Measurements from ENCODE around the gene LSM10. TPM values are rescaled to one million over a fixed set of nuclear protein-coding genes. Genes with fewer than 3 reads are reported as not detected.

The LSM10 gene
- total RNA-seq, 6 experiments from 2014 or later = 44.6 to 58.7 (median 49.6) TPM

- no peak for DNase-seq
- no peak for TF ChIP-seq CTCF (IDR thresholded peaks at IDR 0.05)
- Mint-ChIP-seq H3K9me3 (no peaks in the 10 kb centered on the region), H3K4me3 (no peak overlapping the region), H3K36me3 (ENCODE audit: low read depth) (peaks cover 5% of the 10 kb centered on the region; the same call in 1 of the 2 replicates), H3K4me1 (ENCODE audit: low read depth) (peaks cover 56% of the 10 kb centered on the region), H3K27me3 (ENCODE audit: insufficient read depth) (peaks cover 2% of the 10 kb centered on the region; the same call in 1 of the 2 replicates), H3K27ac (peak overlapping the region; percentile 93)
Observed at GRCh38 chr1:36367066-36367465, 30.6 kb downstream of the LSM10 start.

- Mint-ChIP-seq H3K4me3 (peak overlapping the region; percentile 65), H3K4me1 (ENCODE audit: low read depth) (peaks cover 54% of the 10 kb centered on the region), H3K27me3 (ENCODE audit: insufficient read depth) (peaks cover 2% of the 10 kb centered on the region; the same call in 1 of the 2 replicates), H3K9me3 (no peaks in the 10 kb centered on the region), H3K27ac (peak overlapping the region; percentile 93), H3K36me3 (ENCODE audit: low read depth) (peaks cover 8% of the 10 kb centered on the region; the same call in 1 of the 2 replicates)
- peak; percentile 62 for DNase-seq
- peak; percentile 15; the same call in 1 of the 2 replicates for TF ChIP-seq CTCF (IDR thresholded peaks at IDR 0.05)
Observed at GRCh38 chr1:36366091-36366661, 31.5 kb downstream of the LSM10 start.

- DNase-seq = peak; percentile 73
- peaks cover 14% of the 10 kb centered on the region; the same call in 1 of the 2 replicates for H3K36me3 Mint-ChIP-seq (ENCODE audit: low read depth)
- peak overlapping the region; percentile 65 for H3K4me3 Mint-ChIP-seq
- H3K27me3 Mint-ChIP-seq (ENCODE audit: insufficient read depth) = peaks cover 2% of the 10 kb centered on the region; the same call in 1 of the 2 replicates
- H3K4me1 Mint-ChIP-seq (ENCODE audit: low read depth) = peaks cover 61% of the 10 kb centered on the region
- H3K9me3 Mint-ChIP-seq = no peaks in the 10 kb centered on the region
- no peak for TF ChIP-seq CTCF (IDR thresholded peaks at IDR 0.05)
- H3K27ac Mint-ChIP-seq = peak overlapping the region; percentile 93
Observed at GRCh38 chr1:36365381-36365780, 32.3 kb downstream of the LSM10 start.

- Mint-ChIP-seq H3K9me3 (no peaks in the 10 kb centered on the region), H3K36me3 (ENCODE audit: low read depth) (peaks cover 35% of the 10 kb centered on the region), H3K27ac (peak overlapping the region; percentile 13), H3K4me3 (no peak overlapping the region), H3K4me1 (ENCODE audit: low read depth) (peaks cover 30% of the 10 kb centered on the region), H3K27me3 (ENCODE audit: insufficient read depth) (no peaks in the 10 kb centered on the region)
- TF ChIP-seq CTCF (IDR thresholded peaks at IDR 0.05) = no peak
- DNase-seq = no peak
Observed at GRCh38 chr1:36359911-36360550, 37.7 kb downstream of the LSM10 start.

GRCh38 chr1:36359383-36359782 is 38.3 kb downstream of the LSM10 start:
- Mint-ChIP-seq H3K27me3 (ENCODE audit: insufficient read depth) (no peaks in the 10 kb centered on the region), H3K36me3 (ENCODE audit: low read depth) (peaks cover 39% of the 10 kb centered on the region)

More at GRCh38 chr1:36359383-36359782, 38.3 kb downstream of the LSM10 start:
- H3K9me3 Mint-ChIP-seq = no peaks in the 10 kb centered on the region
- no peak for TF ChIP-seq CTCF (IDR thresholded peaks at IDR 0.05)
- DNase-seq = no peak
- H3K27ac Mint-ChIP-seq = no peak overlapping the region
- no peak overlapping the region for H3K4me3 Mint-ChIP-seq
- peaks cover 32% of the 10 kb centered on the region for H3K4me1 Mint-ChIP-seq (ENCODE audit: low read depth)
